ENCODE results near the gene CENPK.

CENPK gene

DNA sequence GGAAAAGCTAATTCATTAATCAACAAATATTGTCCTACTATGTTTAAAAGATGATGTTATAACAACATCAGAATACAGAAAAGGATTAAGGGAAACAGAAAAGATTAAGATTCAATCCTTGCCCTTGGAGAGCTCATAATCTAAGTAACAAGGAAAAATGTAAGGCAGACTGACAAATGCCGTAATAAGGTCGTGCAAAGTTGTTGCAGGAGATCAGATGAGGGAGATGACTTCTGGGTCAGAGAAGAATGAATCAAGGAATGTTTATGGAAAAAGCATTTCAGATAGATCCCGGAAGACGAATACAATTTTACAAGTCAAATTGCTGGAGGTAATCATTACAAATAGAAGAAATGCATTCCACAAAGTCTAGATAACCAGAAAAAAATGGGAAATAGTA, 87.6 kb downstream of the CENPK start:
- Histone ChIP-seq H3K36me3 (ENCODE audit: insufficient read depth, insufficient read length, low read length) (no peaks in the 10 kb centered on the region), H3K4me1 (ENCODE audit: insufficient read depth, insufficient read length) (no peaks in the 10 kb centered on the region), H3K4me3 (ENCODE audit: insufficient read length, low read depth) (no peak overlapping the region), H3K9me3 (ENCODE audit: insufficient read depth, low read length) (no peaks in the 10 kb centered on the region), H3K27me3 (ENCODE audit: insufficient read depth, insufficient read length) (peaks cover 2% of the 10 kb centered on the region), H3K9ac (ENCODE audit: insufficient read length, low read depth) (no peak overlapping the region)
- no peak for DNase-seq (ENCODE audit: low read depth, low spot score)
- TF ChIP-seq SUZ12 (IDR thresholded peaks at IDR 0.05; ENCODE audit: extremely low read depth, insufficient read depth, insufficient read length) (no peak), ZNF274 (IDR thresholded peaks at IDR 0.05; ENCODE audit: low read depth, low read length) (no peak), YY1 (IDR thresholded peaks at IDR 0.05; ENCODE audit: insufficient read depth, insufficient read length) (no peak)

DNA sequence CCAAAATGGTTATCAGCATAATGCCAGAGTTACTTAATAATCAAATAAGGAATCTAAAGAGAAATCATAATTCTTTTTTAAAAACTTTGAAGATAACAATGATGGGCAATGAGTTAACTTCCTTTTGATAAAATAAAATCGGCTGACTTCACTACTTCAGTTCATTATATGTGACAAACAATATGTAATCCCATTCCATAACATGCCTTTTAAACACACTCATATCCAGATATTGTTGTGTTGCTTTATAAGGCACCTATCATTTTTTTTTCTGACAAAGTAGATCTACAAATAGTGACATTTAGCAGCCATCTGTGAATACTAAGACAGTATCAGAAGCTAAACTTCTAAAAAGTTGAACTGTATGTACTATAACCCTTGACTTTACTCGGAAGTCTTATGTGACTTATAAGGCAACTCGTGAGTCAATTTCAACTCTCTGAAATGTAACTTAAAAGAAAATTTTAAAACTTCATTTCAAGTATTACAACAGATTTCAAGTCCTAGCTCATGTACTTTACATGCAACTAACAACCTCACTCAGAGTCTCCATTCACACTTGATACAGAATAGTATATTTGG, 88.7 kb downstream of the CENPK start:
- no peaks in the 10 kb centered on the region for H3K9me3 ChIP-seq (ENCODE audit: insufficient read depth, low read length)
- H3K4me3 ChIP-seq (ENCODE audit: insufficient read length, low read depth): no peak overlapping the region
- no peaks in the 10 kb centered on the region for H3K36me3 ChIP-seq (ENCODE audit: insufficient read depth, insufficient read length, low read length)
- H3K9ac ChIP-seq (ENCODE audit: insufficient read length, low read depth): no peak overlapping the region
- TF ChIP-seq ZNF274 (IDR thresholded peaks at IDR 0.05; ENCODE audit: low read depth, low read length): no peak
- TF ChIP-seq YY1 (IDR thresholded peaks at IDR 0.05; ENCODE audit: insufficient read depth, insufficient read length): no peak
- no peak for TF ChIP-seq SUZ12 (IDR thresholded peaks at IDR 0.05; ENCODE audit: extremely low read depth, insufficient read depth, insufficient read length)
- DNase-seq (ENCODE audit: low read depth, low spot score): no peak
- no peaks in the 10 kb centered on the region for H3K4me1 ChIP-seq (ENCODE audit: insufficient read depth, insufficient read length)
- H3K27me3 ChIP-seq (ENCODE audit: insufficient read depth, insufficient read length): no peaks in the 10 kb centered on the region

DNA sequence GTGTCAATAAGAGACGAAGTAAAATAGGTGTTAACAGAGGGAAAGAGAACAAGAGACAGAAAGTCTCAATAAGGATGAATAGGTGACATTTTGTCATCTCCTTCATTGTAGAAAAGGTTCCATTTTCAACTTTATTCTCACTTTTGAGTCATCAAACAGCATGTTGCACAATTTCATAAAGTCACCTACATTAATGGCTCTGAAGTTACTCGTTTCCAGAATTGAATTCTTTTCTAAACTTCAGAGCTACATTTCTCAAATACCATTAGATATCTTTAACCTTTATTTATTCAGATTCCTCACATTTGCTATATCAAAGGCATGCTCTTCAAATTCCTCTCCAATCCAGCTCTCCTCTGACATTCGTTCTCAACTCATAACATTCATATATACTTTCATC, 94.3 kb downstream of the CENPK start:
- Histone ChIP-seq H3K4me1 (ENCODE audit: insufficient read depth, insufficient read length) (no peaks in the 10 kb centered on the region), H3K4me3 (ENCODE audit: insufficient read length, low read depth) (no peak overlapping the region), H3K27me3 (ENCODE audit: insufficient read depth, insufficient read length) (no peaks in the 10 kb centered on the region), H3K9ac (ENCODE audit: insufficient read length, low read depth) (no peak overlapping the region), H3K9me3 (ENCODE audit: insufficient read depth, low read length) (no peaks in the 10 kb centered on the region), H3K36me3 (ENCODE audit: insufficient read depth, insufficient read length, low read length) (no peaks in the 10 kb centered on the region)
- DNase-seq (ENCODE audit: low read depth, low spot score): no peak
- TF ChIP-seq SUZ12 (IDR thresholded peaks at IDR 0.05; ENCODE audit: extremely low read depth, insufficient read depth, insufficient read length) (no peak), ZNF274 (IDR thresholded peaks at IDR 0.05; ENCODE audit: low read depth, low read length) (no peak), YY1 (IDR thresholded peaks at IDR 0.05; ENCODE audit: insufficient read depth, insufficient read length) (no peak)

Data from NT2/D1 (cell line).